ENCODE measurements around the gene FBXW11.
"Not testable (repeated sequence)": the region's sequence is repeated elsewhere in the genome, so short reads cannot be mapped to it uniquely, and the experiment has no call there.

Gene FBXW11

DNA sequence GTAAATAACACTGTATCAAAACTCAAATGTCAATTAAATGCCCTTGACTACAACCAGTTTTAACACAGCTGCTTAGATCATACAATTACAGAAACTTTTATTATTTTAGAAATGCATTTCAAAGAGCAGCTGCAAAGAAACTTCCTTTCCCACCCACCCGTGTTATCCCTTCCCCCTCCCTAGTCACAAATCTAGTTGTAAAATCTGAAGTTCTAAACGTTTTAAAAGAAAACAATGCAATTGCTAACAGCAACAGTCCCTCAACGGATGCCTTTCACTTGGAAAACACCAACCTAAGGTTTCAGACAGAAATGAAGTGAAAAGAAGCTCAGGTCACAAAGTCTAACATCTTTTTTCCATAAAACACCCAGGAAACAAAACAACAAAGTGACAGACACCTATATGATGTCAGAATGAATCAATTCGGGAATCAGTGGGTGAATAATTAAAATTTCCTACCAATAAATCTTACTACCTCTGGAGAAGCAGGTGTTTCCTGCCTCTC is 100.3 kb downstream of the FBXW11 start:
- DNase-seq, result no peak

GRCh38 chr5:171904886-171905285 is 101.6 kb downstream of the FBXW11 start:
- DNase-seq, result no peak

DNA sequence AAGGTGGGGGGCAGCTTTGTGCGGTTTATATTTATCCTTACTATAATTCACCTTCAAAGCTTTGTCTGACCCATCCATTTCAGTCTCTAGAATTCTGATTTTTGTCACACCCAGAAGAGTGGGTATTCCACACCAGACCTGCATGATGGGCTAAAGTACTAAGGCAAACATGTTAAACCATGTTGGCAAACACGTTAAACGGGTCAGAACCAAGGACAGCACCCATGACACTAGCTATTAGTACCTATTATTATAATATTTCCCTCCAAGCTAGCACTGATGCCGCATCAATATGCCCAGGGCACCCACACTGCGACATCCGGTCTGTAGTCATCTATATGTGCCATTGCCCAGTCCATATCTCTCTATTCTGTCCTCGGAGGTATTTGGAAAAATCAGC is 104.7 kb downstream of the FBXW11 start:
- DNase-seq, result no peak

DNA sequence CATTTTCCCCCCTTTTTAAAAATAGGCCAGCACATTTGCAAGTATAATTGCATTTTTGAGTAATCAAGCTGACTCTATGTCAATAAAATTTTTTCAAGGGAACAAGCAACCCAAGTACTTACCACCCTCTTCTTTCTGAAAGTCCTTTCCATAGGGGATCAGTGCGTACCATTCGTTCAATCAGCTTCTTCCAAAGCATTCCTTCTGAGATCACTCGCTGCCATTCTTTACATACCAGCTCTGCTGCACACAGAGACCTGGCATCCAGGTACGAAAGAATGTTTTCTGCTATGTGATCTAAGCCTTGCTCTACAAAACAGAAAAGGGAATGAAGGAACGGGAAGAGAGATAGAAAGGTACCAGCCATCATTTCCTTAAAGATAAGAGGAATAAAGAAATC is 106.6 kb downstream of the FBXW11 start:
- no peak for DNase-seq

DNA sequence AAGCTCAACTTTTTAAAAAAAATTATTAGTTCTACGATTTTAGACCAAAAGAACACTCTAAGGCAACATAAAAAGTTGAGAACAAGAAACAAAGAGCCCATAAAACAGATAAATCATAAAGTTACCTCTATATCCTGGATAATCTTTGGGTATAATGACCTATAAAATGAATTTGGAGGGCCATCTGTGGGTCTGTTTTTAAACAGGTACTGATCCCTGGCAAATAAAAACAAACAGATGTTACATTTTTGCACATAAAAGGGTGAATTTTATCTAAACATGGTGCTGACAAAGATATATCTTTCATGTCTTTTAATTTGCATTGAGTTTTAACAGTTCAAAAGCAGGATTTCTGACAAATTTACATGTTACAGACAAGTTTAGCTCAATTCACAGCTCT is 107.6 kb downstream of the FBXW11 start:
- DNase-seq, result no peak

DNA sequence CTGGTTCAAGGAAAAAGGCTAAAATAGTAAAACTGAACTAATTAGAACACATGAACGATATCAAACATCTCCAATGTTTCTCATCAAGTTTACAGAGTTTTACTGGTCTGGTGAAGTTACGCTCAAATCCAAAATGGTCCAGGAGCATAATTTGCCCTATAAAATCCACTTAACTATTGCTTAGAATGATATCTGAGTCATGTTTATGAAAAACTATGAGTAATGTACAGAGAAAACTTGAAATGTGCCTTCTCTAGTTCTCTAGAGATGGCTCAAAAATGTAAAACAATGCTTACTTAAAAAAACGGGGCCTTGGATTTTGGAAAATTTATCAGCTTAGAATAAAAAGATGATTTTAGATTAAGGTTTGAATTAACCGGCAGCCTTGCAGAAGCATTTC is 108.1 kb downstream of the FBXW11 start:
- DNase-seq, result no peak

GRCh38 chr5:171897231-171897630 is 109.2 kb downstream of the FBXW11 start:
- DNase-seq, result no peak

DNA sequence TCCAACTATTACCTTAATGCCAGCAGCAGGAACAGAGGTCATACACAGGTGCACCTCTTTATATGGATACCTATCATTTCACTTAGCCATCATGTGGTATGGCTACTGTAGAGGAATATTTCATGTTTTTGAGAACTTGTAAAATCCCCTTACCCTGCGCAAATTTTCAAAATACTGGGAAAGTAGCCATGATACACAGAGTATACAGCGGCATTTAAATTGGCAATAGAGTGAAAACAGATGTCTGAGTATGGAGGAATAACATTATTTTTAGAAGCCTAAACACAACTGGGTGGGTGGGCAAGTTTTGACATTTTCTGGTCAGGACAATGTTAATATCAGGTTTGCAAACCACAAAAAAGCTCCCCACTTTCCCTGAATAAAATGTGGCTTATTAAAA is 111.4 kb downstream of the FBXW11 start:
- no peak for DNase-seq

GRCh38 chr5:171893290-171893886 is 113.0 kb downstream of the FBXW11 start:
- DNase-seq, result no peak

GRCh38 chr5:171891595-171891994 is 114.8 kb downstream of the FBXW11 start:
- no peak for DNase-seq

- no peak for DNase-seq
Observed at GRCh38 chr5:171891150-171891549, 115.3 kb downstream of the FBXW11 start.

- DNase-seq, result no peak
Observed at GRCh38 chr5:171888051-171888481, 118.4 kb downstream of the FBXW11 start.

DNA sequence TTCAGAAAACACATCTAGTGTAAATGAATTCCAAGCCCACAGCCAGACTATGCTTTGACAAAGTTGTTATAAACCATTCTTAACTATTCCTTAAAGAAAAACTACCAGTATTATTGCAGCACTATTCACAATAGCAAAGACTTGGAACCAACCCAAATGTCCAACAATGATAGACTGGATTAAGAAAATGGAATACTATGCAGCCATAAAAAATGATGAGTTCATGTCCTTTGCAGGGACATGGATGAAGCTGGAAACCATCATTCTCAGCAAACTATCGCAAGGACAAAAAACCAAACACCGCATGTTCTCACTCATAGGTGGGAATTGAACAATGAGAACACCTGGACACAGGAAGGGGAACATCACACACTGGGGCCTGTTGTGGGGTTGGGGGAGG is 120.4 kb downstream of the FBXW11 start:
- DNase-seq, result not testable (repeated sequence)

DNA sequence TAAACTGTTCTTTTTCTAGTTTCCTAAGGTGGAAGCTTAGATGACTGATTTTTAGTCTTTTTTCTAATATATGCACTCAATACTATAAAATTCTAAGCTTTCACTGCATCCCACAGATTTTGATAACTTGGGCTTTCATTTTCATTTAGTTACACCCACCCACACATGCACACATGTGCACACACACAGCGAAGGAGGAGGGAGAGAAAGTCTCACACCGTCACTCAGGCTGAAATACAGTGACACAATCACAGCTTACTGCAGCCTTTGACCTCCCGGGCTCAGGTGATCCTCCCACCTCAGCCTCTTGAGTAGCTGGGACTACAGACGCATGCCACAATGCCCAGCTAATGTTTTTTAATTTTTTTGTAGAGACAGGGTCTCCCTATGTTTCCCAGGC is 124.3 kb downstream of the FBXW11 start:
- DNase-seq, result no peak

GRCh38 chr5:171874234-171874633 is 132.2 kb downstream of the FBXW11 start:
- no peak for DNase-seq

GRCh38 chr5:171872666-171873065 is 133.8 kb downstream of the FBXW11 start:
- DNase-seq, result no peak

DNA sequence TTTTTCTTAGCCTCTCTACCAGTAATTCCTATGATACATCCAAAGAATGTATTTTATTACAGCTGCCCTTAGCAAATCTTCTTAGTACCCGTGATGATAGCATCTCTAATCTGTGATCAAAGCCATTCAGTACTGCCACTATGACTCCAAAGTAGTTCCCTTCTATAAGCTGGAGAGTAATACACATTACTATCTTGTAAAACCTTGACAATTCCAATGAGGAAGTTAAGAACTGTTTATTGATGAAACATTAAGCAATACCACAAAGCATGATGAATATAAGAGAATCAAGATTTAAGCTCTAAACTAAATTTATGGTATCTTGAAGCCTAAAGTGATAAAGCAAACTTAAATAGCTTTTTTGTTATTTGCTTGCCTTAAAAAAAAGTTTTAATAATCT is 134.7 kb downstream of the FBXW11 start:
- DNase-seq, result no peak

- DNase-seq, result no peak
Observed at GRCh38 chr5:171869956-171870355, 136.5 kb downstream of the FBXW11 start.

DNA sequence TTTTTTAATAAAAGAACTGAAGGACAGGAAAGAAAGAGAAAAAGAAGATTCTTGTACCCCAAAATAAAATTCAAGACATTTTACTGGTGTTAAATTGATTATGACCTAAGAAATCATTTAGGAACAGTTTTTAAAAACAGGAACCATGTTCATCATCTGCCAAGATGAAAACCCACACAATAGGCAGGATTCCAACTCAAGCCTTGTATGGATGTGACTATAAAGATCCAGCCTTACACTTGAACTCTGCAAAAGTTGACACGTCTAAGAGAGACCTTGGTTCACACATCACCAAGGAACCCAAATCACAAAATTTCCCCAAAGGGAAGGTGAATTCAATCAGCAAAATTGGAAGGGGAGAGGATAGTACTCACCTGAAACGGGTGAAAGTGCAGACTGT is 138.2 kb downstream of the FBXW11 start:
- no peak for DNase-seq

DNA sequence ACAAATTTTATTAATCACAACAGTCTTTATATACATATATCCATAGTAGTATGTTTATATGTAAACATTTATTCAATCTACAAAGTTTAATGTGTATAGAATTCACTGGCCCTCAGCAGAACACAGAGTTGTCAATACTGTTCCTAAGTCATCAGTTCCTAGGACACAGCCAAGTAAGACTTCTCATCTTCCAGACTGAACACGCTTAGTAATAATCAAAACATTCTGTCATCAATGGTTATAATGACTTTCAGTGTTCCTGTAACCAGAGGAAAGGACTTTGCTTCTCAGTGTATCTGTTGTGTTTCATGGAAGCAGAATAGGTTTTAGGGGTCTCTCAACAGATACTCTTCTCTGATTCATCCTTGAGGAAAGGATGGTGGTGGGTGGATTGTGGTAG is 138.7 kb downstream of the FBXW11 start:
- no peak for DNase-seq

GRCh38 chr5:171865471-171865870 is 141.0 kb downstream of the FBXW11 start:
- DNase-seq, result no peak

DNA sequence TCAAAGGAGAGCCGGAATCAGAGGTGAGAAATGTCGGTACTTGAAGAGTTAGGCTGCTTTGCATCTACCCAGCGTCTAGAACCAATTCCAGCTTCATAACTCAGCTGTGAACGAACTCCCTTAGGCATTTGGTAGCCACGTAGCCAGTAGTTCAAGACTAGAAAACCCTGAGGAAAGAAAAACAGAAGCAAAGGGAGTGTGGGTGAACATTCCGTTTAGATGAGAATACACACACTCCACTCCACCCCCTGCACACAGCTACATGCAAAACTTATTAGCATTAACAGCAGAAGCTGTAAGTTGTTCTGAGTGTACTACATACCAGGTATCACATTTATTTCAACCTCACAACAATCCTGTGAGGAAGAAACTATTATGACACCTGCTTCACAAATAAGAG is 142.5 kb downstream of the FBXW11 start:
- no peak for DNase-seq

DNA sequence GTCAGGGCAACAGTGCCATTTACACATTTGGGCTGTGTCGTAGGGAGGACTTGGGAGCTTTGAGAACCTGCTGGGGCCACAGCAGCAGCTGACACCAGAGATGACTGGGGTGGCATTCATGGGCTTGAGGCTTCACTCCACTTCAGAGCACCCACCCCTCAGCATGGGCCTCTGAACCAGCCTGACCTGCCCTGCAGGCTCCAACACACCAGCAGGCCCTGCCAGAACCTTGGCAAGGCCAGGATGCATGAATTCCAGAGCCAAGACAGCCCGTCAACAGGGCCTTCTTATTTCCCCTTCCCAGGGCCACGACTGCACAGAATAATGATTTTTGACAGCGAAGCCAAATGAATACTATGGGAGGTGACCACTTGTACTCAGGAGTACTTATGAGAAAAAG is 143.8 kb downstream of the FBXW11 start:
- no peak for DNase-seq

GRCh38 chr5:171861381-171861780 is 145.1 kb downstream of the FBXW11 start:
- DNase-seq, result no peak

- DNase-seq, result no peak
Observed at GRCh38 chr5:171858303-171858702, 148.1 kb downstream of the FBXW11 start.

GRCh38 chr5:171857489-171857876 is 149.0 kb downstream of the FBXW11 start:
- DNase-seq, result no peak

All from NCI-H524 treated with DMSO at 0.1 percent for 48 hours (cell line).